ENCODE measurements around the gene JARID2. TPM values are rescaled to one million over a fixed set of nuclear protein-coding genes. Genes with fewer than 3 reads are reported as not detected.

The JARID2 gene
- total and polyA plus RNA-seq, 11 donors = 3.5 to 12.2 (median 7.5) TPM

DNA sequence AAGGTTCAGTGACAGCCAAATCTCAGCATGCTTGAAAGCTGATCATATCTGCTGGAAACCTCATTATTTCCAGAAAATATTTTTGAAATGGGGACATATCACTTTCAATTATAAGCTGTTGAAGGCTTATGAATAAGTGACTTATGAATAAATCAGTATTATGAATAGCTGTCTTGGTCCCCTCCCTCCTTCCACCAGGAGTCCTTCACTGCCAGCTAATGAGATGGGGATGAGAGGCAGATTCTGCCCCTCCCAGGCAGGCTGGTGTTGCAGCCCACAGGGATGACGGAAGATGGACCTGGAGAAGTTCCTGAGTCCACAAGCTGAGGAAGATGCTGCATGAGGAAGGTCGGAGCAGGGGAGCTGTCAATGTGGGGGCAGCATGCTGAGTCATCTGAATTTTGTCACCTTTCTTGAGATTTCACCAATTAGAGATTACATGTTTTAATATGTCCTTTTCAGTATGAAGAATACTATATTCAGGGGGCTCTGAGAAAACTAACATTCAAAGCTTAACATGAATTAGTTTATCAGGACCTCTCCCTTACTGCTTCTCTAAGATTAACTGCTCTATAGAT lies 304.8 kb downstream of the JARID2 start:
- no peak for ATAC-seq
- H3K27ac ChIP-seq = peak overlapping the region in 1 of 12 donors; percentile 38
- 81 to 85% (median 83%) methylated on average over 2 of the region's 2 CpGs for WGBS, 4 donors

DNA sequence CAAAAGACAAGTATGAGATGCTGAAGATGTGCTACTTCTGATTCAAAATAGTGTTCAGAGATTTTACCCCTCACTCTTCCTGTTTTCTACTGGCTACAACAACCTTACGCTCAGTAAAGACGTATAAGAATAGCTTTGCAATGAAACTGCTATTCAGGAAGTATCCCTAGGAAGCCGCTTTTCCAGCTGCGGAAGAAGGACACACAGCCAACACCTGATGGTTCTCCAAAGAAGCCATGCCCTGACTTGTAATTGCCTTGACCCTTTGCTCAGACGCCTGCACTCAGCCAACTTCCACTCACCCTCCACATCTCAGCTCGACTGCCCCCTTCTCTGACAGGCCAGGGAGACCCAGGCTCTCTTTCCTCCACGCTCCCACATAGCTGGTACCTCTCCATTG lies 305.4 kb downstream of the JARID2 start:
- peaks cover 0 to 59% (median 25%) of the 10 kb centered on the region in 12 donors for H3K4me1 ChIP-seq
- WGBS, 4 donors = 67 to 80% (median 74%) methylated on average over 7 of the region's 7 CpGs
- H3K9me3 ChIP-seq = no peaks in the 10 kb centered on the region
- DNase-seq (no peak), ATAC-seq (peak in 2 of 4 donors; percentile 13 to 41)
- no peak for TF ChIP-seq POLR2A (IDR thresholded peaks at IDR 0.05)
- TF ChIP-seq, protein P1, sequence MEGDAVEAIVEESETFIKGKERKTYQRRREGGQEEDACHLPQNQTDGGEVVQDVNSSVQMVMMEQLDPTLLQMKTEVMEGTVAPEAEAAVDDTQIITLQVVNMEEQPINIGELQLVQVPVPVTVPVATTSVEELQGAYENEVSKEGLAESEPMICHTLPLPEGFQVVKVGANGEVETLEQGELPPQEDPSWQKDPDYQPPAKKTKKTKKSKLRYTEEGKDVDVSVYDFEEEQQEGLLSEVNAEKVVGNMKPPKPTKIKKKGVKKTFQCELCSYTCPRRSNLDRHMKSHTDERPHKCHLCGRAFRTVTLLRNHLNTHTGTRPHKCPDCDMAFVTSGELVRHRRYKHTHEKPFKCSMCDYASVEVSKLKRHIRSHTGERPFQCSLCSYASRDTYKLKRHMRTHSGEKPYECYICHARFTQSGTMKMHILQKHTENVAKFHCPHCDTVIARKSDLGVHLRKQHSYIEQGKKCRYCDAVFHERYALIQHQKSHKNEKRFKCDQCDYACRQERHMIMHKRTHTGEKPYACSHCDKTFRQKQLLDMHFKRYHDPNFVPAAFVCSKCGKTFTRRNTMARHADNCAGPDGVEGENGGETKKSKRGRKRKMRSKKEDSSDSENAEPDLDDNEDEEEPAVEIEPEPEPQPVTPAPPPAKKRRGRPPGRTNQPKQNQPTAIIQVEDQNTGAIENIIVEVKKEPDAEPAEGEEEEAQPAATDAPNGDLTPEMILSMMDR (IDR thresholded peaks at IDR 0.05) = no peak
- intact Hi-C loops (cut with DNase I) = loop anchor here in 1 of 10 donors (10.0 kb wide), 1 partner anchor 74 kb away; no protein-coding TSS in a partner anchor
- H3K27ac ChIP-seq = peak overlapping the region in 6 of 12 donors; percentile 10 to 43 (median 38)
- no peaks in the 10 kb centered on the region for H3K27me3 ChIP-seq
- no peaks in the 10 kb centered on the region for H3K36me3 ChIP-seq
- H3K4me3 ChIP-seq = no peak overlapping the region

More for the DNA sequence above, 304.8 kb downstream of the JARID2 start:
- no peaks in the 10 kb centered on the region for H3K9me3 ChIP-seq
- intact Hi-C loops (cut with DNase I) = loop anchor here in 1 of 10 donors (10.0 kb wide), 1 partner anchor 74 kb away; no protein-coding TSS in a partner anchor
- H3K36me3 ChIP-seq = no peaks in the 10 kb centered on the region
- no peak overlapping the region for H3K4me3 ChIP-seq
- no peak for DNase-seq
- peaks cover 0 to 53% (median 25%) of the 10 kb centered on the region in 12 donors for H3K4me1 ChIP-seq
- no peaks in the 10 kb centered on the region for H3K27me3 ChIP-seq
- TF ChIP-seq, protein P1 (IDR thresholded peaks at IDR 0.05) = no peak
- TF ChIP-seq POLR2A (IDR thresholded peaks at IDR 0.05) = no peak

DNA sequence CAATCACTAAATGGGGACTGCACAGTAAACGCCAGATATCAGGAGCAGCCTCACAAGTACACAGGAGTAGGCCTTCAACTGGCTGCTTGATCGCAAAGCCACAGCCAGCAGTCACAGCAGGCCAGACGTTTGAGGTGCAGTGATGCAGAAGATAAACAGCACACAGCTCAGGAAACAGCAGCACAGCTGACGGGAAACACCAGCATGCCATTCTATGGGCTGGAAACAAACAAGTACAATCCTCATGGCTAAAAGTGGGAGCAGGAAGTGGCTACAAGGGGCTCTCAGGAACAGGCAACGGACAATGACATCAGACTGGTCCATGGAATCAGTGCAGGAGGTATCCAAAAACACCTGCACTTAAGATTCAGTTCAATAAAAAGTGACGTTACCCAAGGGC lies 305.9 kb downstream of the JARID2 start:
- TF ChIP-seq, protein P1 (IDR thresholded peaks at IDR 0.05) = no peak
- TF ChIP-seq POLR2A (IDR thresholded peaks at IDR 0.05) = no peak
- H3K27me3 ChIP-seq = no peaks in the 10 kb centered on the region
- peak overlapping the region in 6 of 12 donors; percentile 10 to 43 (median 38) for H3K27ac ChIP-seq
- no peak overlapping the region for H3K4me3 ChIP-seq
- peaks cover 0 to 64% (median 25%) of the 10 kb centered on the region in 12 donors for H3K4me1 ChIP-seq
- intact Hi-C loops (cut with DNase I) = loop anchor here in 1 of 10 donors (10.0 kb wide), 1 partner anchor 73 kb away; no protein-coding TSS in a partner anchor
- ATAC-seq (peak; percentile 47 to 81 (median 61)), DNase-seq (peak in 3 of 5 donors; percentile 18 to 29 (median 28))
- H3K9me3 ChIP-seq = no peaks in the 10 kb centered on the region
- no peaks in the 10 kb centered on the region for H3K36me3 ChIP-seq
- WGBS, 4 donors = 28 to 37% (median 35%) methylated on average over 6 of the region's 6 CpGs

DNA sequence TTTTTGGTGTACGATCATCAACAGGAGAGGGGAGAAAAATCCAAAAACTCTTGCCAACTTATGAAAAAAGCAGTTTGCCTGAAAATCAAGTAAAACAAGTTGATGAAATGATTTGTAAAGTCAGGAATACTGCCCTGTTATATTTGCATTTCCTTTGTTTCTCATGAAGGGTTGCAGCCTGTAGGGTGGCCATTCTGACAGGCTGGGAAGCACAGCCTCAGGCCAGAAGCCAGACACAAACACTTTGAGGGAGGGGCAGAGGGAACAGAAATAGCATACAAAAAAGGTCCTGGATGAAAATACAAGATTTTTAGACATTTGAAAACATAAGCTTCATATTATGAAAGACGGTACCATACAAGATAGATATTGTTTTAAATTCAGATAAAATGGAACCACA lies 307.2 kb downstream of the JARID2 start:
- intact Hi-C loops (cut with DNase I) = loop anchor here in 1 of 10 donors (10.0 kb wide), 1 partner anchor 72 kb away; no protein-coding TSS in a partner anchor
- H3K4me1 ChIP-seq = peaks cover 0 to 64% (median 25%) of the 10 kb centered on the region in 12 donors
- no peak for TF ChIP-seq POLR2A (IDR thresholded peaks at IDR 0.05)
- TF ChIP-seq, protein P1 (IDR thresholded peaks at IDR 0.05) = no peak
- 71 to 92% (median 80%) methylated on average over 2 of the region's 2 CpGs for WGBS, 4 donors
- DNase-seq (no peak), ATAC-seq (no peak)
- H3K36me3 ChIP-seq = no peaks in the 10 kb centered on the region
- no peaks in the 10 kb centered on the region for H3K27me3 ChIP-seq
- H3K9me3 ChIP-seq = no peaks in the 10 kb centered on the region
- no peak overlapping the region for H3K27ac ChIP-seq
- no peak overlapping the region for H3K4me3 ChIP-seq

Measured in heart left ventricle (tissue), 16 donors.